ENCODE measurements around the gene SLC25A42. TPM values are rescaled to one million over a fixed set of nuclear protein-coding genes. Genes with fewer than 3 reads are reported as not detected.

The SLC25A42 gene
- total and polyA plus RNA-seq, 2 of the 13 experiments (the other 11 are each of a cell fraction or from before 2014, with no cell fraction given) = 12.8 to 18.3 TPM

- no peak for TF ChIP-seq ZBTB3 (CRISPR knock-in tag; IDR thresholded peaks at IDR 0.05; ENCODE audit: borderline replicate concordance, low read depth)
- no peak for TF ChIP-seq RBM22 (optimal IDR thresholded peaks at IDR 0.05; ENCODE audit: low read length)
- TF ChIP-seq POLR2AphosphoS5 (IDR thresholded peaks at IDR 0.05; ENCODE audit: low read depth, low read length) = peak; percentile 90
- TF ChIP-seq HNRNPK (IDR thresholded peaks at IDR 0.05; ENCODE audit: low read depth, low read length, poor library complexity, severe bottlenecking) = peak; percentile 20
- TF ChIP-seq SPEN (CRISPR knock-in tag; IDR thresholded peaks at IDR 0.05; ENCODE audit: low read depth) = peak; percentile 75; the same call in 1 of the 2 replicates
- TF ChIP-seq ZFP36 (IDR thresholded peaks at IDR 0.05; ENCODE audit: borderline replicate concordance, low read depth, low read length, partially characterized antibody) = no peak
- no peak for TF ChIP-seq TRIM24 (CRISPR knock-in tag; IDR thresholded peaks at IDR 0.05)
- no peak; the same call in none of the 2 replicates for TF ChIP-seq MEF2D (CRISPR knock-in tag; IDR thresholded peaks at IDR 0.05)
- no peak for TF ChIP-seq MZF1 (CRISPR knock-in tag; IDR thresholded peaks at IDR 0.05; ENCODE audit: borderline replicate concordance)
- no peak for TF ChIP-seq ATF7-NPFF (CRISPR knock-in tag; IDR thresholded peaks at IDR 0.05; ENCODE audit: low read depth)
- no peak for TF ChIP-seq MTF1 (CRISPR knock-in tag; IDR thresholded peaks at IDR 0.05)
- TF ChIP-seq MLXIP (CRISPR knock-in tag; IDR thresholded peaks at IDR 0.05; ENCODE audit: borderline replicate concordance) = no peak
- TF ChIP-seq RELA (CRISPR knock-in tag; IDR thresholded peaks at IDR 0.05) = no peak
- TF ChIP-seq ZNF460 (CRISPR knock-in tag; IDR thresholded peaks at IDR 0.05; ENCODE audit: borderline replicate concordance) = no peak
- no peak for TF ChIP-seq PHF5A (CRISPR knock-in tag; IDR thresholded peaks at IDR 0.05; ENCODE audit: low read depth, unreplicated experiment)
- no peak for TF ChIP-seq BATF2 (CRISPR knock-in tag; IDR thresholded peaks at IDR 0.05)
- no peak for TF ChIP-seq HOXD1 (CRISPR knock-in tag; IDR thresholded peaks at IDR 0.05)
- TF ChIP-seq FIP1L1 (IDR thresholded peaks at IDR 0.05; ENCODE audit: borderline replicate concordance, insufficient read depth, low read depth, low read length) = no peak
- no peak for TF ChIP-seq ZNF432 (CRISPR knock-in tag; IDR thresholded peaks at IDR 0.05; ENCODE audit: borderline replicate concordance)
- no peak for TF ChIP-seq MAFG (CRISPR knock-in tag; IDR thresholded peaks at IDR 0.05)
- TF ChIP-seq ZNF660 (CRISPR knock-in tag; IDR thresholded peaks at IDR 0.05; ENCODE audit: borderline replicate concordance, low read depth) = no peak
- no peak for TF ChIP-seq ZSCAN9 (CRISPR knock-in tag; IDR thresholded peaks at IDR 0.05; ENCODE audit: borderline replicate concordance)
- TF ChIP-seq ZNF567 (CRISPR knock-in tag; IDR thresholded peaks at IDR 0.05; ENCODE audit: borderline replicate concordance) = peak; percentile 75; the same call in 1 of the 2 replicates
- no peak; the same call in 1 of the 2 replicates for TF ChIP-seq ZBTB26 (CRISPR knock-in tag; IDR thresholded peaks at IDR 0.05; ENCODE audit: borderline replicate concordance)
- TF ChIP-seq HNF4A (CRISPR knock-in tag; IDR thresholded peaks at IDR 0.05) = no peak
Measured at GRCh38 chr19:19138109-19138981, 74.6 kb downstream of the SLC25A42 start, which contains the start of gene TMEM161A (continued).

All from HepG2 (cell line).